HepG2 (cell line): ENCODE measurements around the gene DYNLT2B. TPM values are rescaled to one million over a fixed set of nuclear protein-coding genes. Genes with fewer than 3 reads are reported as not detected.

Experiments used
- BCL6 ChIP-seq: IDR thresholded peaks from 2 replicates; pipeline ENCODE4 v1.6.1; 2016; ENCODE audit warnings: missing genetic modification reagents, missing compliant biosample characterization
- BRD4 ChIP-seq: sonication (generic); formaldehyde crosslinking; IDR thresholded peaks from 2 replicates; pipeline ENCODE4 v1.4.0; 2020; ENCODE audit warnings: missing genetic modification reagents
- JUNB ChIP-seq: sonication (generic); formaldehyde crosslinking; IDR thresholded peaks from 2 replicates; pipeline ENCODE4 v1.8.0; 2022; ENCODE audit warnings: missing genetic modification reagents, mild to moderate bottlenecking, borderline replicate concordance
- KMT2B ChIP-seq: IDR thresholded peaks from 2 replicates; pipeline ENCODE4 v1.6.1; 2016; ENCODE audit warnings: missing genetic modification reagents, missing compliant biosample characterization
- MBD4 ChIP-seq: IDR thresholded peaks from 2 replicates; pipeline ENCODE4 v1.6.1; 2012; ENCODE audit warnings: low read length, inconsistent platforms, borderline replicate concordance
- MXD1 ChIP-seq: sonication (generic); formaldehyde crosslinking; IDR thresholded peaks from 2 replicates; pipeline ENCODE4 v1.4.0; 2020; ENCODE audit warnings: mild to moderate bottlenecking, missing genetic modification reagents
- POLR2AphosphoS5 ChIP-seq: IDR thresholded peaks from 2 replicates; pipeline ENCODE4 v1.6.1; 2012; ENCODE audit warnings: low read depth, low read length
- SMAD3 ChIP-seq: sonication (generic); formaldehyde crosslinking; IDR thresholded peaks from 2 replicates; pipeline ENCODE4 v1.4.0; 2020; ENCODE audit warnings: missing genetic modification reagents
- SP1 ChIP-seq, 2 experiments: fragments of 450-650 bp in 1 of 2; sonication (generic) in 1 of 2; formaldehyde crosslinking in 1 of 2; IDR thresholded peaks; 2 replicates each; pipeline versions ENCODE4 v1.4.0 to v1.6.1; 2016 to 2020; ENCODE audit warnings: missing genetic modification reagents in 1 of 2
- SP2 ChIP-seq: sonication (generic); formaldehyde crosslinking; IDR thresholded peaks from 2 replicates; pipeline ENCODE4 v1.5.1; 2020; ENCODE audit warnings: mild to moderate bottlenecking, missing genetic modification reagents
- ZFP36L1 ChIP-seq: sonication (generic); formaldehyde crosslinking; IDR thresholded peaks from 2 replicates; pipeline ENCODE4 v1.8.0; 2022; ENCODE audit warnings: mild to moderate bottlenecking, missing genetic modification reagents, moderate library complexity
- ZNF12 ChIP-seq: sonication (generic); formaldehyde crosslinking; IDR thresholded peaks from 2 replicates; pipeline ENCODE4 v1.5.0; 2020; ENCODE audit warnings: missing genetic modification reagents
- ZNF124 ChIP-seq: sonication (generic); formaldehyde crosslinking; IDR thresholded peaks from 2 replicates; pipeline ENCODE4 v1.4.0; 2020; ENCODE audit warnings: missing genetic modification reagents
- ZNF232 ChIP-seq: sonication (generic); formaldehyde crosslinking; IDR thresholded peaks from 2 replicates; pipeline ENCODE4 v1.4.0; 2020; ENCODE audit warnings: missing genetic modification reagents, borderline replicate concordance
- ZNF558 ChIP-seq: sonication (generic); formaldehyde crosslinking; IDR thresholded peaks from 2 replicates; pipeline ENCODE4 v1.9.0; 2022; ENCODE audit warnings: mild to moderate bottlenecking, missing genetic modification reagents, borderline replicate concordance
- ZNF652 ChIP-seq: IDR thresholded peaks from 2 replicates; pipeline ENCODE4 v1.6.1; 2016; ENCODE audit warnings: low read depth, borderline replicate concordance
- ZNF7 ChIP-seq: IDR thresholded peaks from 2 replicates; pipeline ENCODE4 v1.6.1; 2016; ENCODE audit warnings: missing biosample characterization, missing genetic modification reagents
- ZSCAN9 ChIP-seq: IDR thresholded peaks from 2 replicates; pipeline ENCODE4 v1.6.1; 2016; ENCODE audit warnings: borderline replicate concordance
- polyA plus RNA-seq, 8 experiments: library from polyadenylated mRNA; depleted of rRNA in 3 of 8; stranded (reverse) in 7 of 8; unstranded in 1 of 8; fragments of >200 nt; fragmentation: Illumina TruSeq in 4 of 8; extraction: Trizol in 4 of 8; gene quantifications; 2 replicates each; pipeline versions ENCODE4 v1.2.1 to v1.2.3, GENCODE V29; 2011 to 2016; ENCODE audit warnings: low read depth in 4 of 8, missing spikeins in 1 of 8, mixed read lengths in 1 of 8; ENCODE audit not compliant: insufficient read depth in 1 of 8
- total RNA-seq, 5 experiments: library from RNA; depleted of rRNA; stranded (reverse); fragments of >200 nt; fragmentation: Illumina TruSeq; extraction: Trizol; gene quantifications; 2 replicates each; pipeline ENCODE4 v1.2.3, GENCODE V29; 2016; ENCODE audit warnings: low read depth in 1 of 5
- TF ChIP-seq, protein P1 (sequence below): sonication (generic); formaldehyde crosslinking; IDR thresholded peaks from 2 replicates; pipeline ENCODE4 v1.4.0; 2020; ENCODE audit warnings: missing genetic modification reagents, borderline replicate concordance
- TF ChIP-seq, protein P2 (sequence below): sonication (generic); formaldehyde crosslinking; IDR thresholded peaks from 2 replicates; pipeline ENCODE4 v1.4.0; 2020; ENCODE audit warnings: missing genetic modification reagents

Gene DYNLT2B
- total and polyA plus RNA-seq, 2 of the 13 experiments (the other 11 are each of a cell fraction or from before 2014, with no cell fraction given), result 4.0 to 7.0 TPM

DNA sequence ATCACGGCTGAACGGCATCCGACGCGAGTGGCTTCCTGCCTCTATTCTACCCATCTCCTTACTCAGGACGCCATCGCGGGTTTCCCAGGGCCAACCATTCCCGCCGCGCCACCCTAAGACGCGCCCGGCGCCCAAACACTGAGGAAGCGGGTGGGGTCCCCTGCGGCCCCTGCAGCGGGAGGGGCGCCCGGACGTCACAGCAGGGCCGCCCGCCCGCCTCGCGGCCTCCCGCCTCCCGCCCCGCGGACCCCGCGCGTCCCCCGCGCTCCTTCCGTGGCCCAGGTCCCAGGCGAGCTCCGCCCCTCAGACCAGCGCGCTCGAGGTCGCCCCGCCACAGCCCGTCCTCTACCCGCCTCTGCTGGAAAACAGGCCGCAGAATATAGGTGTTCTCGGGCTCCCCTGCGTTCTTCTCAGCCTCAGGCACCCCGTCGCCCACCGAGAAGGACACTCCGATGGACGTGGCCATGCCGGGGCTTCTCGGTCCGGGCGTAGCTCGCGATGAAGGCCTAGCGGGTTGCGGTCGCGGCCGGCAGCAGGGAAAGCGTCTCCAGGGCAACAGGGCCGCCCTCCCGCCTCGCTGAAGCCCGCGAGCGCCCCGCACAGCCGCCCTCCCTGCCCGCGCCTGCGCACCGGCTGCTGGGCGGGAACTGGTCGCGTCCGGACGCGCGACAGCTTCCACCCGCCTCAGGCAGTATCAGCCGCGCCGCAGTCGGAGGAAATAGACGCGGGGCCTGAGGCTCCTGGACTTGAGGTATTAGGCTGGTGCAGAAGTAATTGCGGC lies at the start of gene DYNLT2B (continued):
- TF ChIP-seq ZNF232 (CRISPR knock-in tag) (no peak; the same call in 1 of the 2 replicates), KMT2B (CRISPR knock-in tag) (peak; percentile 69), BRD4 (CRISPR knock-in tag) (no peak), ZNF124 (no peak; the same call in 1 of the 2 replicates), ZNF652 (CRISPR knock-in tag) (no peak), BCL6 (CRISPR knock-in tag) (no peak), POLR2AphosphoS5 (peak; percentile 84), SMAD3 (no peak; the same call in 1 of the 2 replicates), SP2 (CRISPR knock-in tag) (no peak), ZSCAN9 (CRISPR knock-in tag) (no peak; the same call in 1 of the 2 replicates), MBD4 (no peak), MXD1 (CRISPR knock-in tag) (peak; percentile 76), ZNF558 (CRISPR knock-in tag) (peak; percentile 59; the same call in 1 of the 2 replicates), ZNF7 (CRISPR knock-in tag) (no peak), ZNF12 (CRISPR knock-in tag) (0 out of 2 replicates have a peak, but pooled peaks have one; percentile 24), SP1 (IDR thresholded peaks at IDR 0.05) (no peak), SP1 (CRISPR knock-in tag; IDR thresholded peaks at IDR 0.05) (no peak), JUNB (no peak), ZFP36L1 (CRISPR knock-in tag) (peak; percentile 59; the same call in 1 of the 2 replicates)
- TF ChIP-seq, protein P1, sequence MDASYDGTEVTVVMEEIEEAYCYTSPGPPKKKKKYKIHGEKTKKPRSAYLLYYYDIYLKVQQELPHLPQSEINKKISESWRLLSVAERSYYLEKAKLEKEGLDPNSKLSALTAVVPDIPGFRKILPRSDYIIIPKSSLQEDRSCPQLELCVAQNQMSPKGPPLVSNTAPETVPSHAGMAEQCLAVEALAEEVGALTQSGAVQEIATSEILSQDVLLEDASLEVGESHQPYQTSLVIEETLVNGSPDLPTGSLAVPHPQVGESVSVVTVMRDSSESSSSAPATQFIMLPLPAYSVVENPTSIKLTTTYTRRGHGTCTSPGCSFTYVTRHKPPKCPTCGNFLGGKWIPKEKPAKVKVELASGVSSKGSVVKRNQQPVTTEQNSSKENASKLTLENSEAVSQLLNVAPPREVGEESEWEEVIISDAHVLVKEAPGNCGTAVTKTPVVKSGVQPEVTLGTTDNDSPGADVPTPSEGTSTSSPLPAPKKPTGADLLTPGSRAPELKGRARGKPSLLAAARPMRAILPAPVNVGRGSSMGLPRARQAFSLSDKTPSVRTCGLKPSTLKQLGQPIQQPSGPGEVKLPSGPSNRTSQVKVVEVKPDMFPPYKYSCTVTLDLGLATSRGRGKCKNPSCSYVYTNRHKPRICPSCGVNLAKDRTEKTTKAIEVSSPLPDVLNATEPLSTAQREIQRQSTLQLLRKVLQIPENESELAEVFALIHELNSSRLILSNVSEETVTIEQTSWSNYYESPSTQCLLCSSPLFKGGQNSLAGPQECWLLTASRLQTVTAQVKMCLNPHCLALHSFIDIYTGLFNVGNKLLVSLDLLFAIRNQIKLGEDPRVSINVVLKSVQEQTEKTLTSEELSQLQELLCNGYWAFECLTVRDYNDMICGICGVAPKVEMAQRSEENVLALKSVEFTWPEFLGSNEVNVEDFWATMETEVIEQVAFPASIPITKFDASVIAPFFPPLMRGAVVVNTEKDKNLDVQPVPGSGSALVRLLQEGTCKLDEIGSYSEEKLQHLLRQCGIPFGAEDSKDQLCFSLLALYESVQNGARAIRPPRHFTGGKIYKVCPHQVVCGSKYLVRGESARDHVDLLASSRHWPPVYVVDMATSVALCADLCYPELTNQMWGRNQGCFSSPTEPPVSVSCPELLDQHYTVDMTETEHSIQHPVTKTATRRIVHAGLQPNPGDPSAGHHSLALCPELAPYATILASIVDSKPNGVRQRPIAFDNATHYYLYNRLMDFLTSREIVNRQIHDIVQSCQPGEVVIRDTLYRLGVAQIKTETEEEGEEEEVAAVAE (CRISPR knock-in tag), result no peak
- TF ChIP-seq, protein P2, sequence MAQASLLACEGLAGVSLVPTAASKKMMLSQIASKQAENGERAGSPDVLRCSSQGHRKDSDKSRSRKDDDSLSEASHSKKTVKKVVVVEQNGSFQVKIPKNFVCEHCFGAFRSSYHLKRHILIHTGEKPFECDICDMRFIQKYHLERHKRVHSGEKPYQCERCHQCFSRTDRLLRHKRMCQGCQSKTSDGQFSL (CRISPR knock-in tag), result no peak
